ENCODE results near the gene PTPRK.

- TF ChIP-seq POLR2A (IDR thresholded peaks at IDR 0.05; ENCODE audit: low read length), result no peak
- no peak for TF ChIP-seq GATA1 (IDR thresholded peaks at IDR 0.05; ENCODE audit: low read depth, low read length)
These were observed 241.6 kb downstream of the PTPRK start for GRCh38 chr6:128278836-128279235.

Data from erythroblast (primary cell).